Measurements from ENCODE around the gene BICD2. TPM values are rescaled to one million over a fixed set of nuclear protein-coding genes. Genes with fewer than 3 reads are reported as not detected.

BICD2 gene
- total RNA-seq, 4 donors from 2014 or later, result 15.7 to 29.3 (median 19.7) TPM

GRCh38 chr9:92790542-92791527, 26.2 kb upstream of the BICD2 start:
- intact Hi-C loops (cut with DNase I; ENCODE audit: low total_unique reads) (loop anchor here (2.0 kb wide), 1 partner anchor 74 kb away; no protein-coding TSS in a partner anchor), in situ Hi-C loops (cut with MboI; ENCODE audit: low pct_ligation_motif_present in 1 of 4, low pct_unique_long_range_greater_than_20kb in 1 of 4, low sequenced_read_pairs in 3 of 4) (loop anchor here in 2 of 4 donors (5.0 to 25.0 kb wide), 3 partner anchors 74 to 654 kb away; partner anchors contain the start of genes CENPP (in 1 of the 2) and NOL8 (in 1 of the 2))
- Histone ChIP-seq H3K27me3 (peaks cover 14% of the 10 kb centered on the region), H3K27ac (no peak overlapping the region), H3K4me3 (no peak overlapping the region), H3K9me3 (no peaks in the 10 kb centered on the region), H3K36me3 (no peaks in the 10 kb centered on the region), H3K4me1 (no peaks in the 10 kb centered on the region)
- DNase-seq, result peak; percentile 85
- TF ChIP-seq CTCF (IDR thresholded peaks at IDR 0.05), result peak; percentile 80 to 91 (median 86)
- no peak for TF ChIP-seq POLR2AphosphoS5 (IDR thresholded peaks at IDR 0.05)
- 35 to 39% methylated on average over 9 to 13 of the region's 13 CpGs for WGBS, 2 donors (ENCODE audit: low coverage in 1 of 2)

GRCh38 chr9:92786298-92786697, 21.7 kb upstream of the BICD2 start:
- intact Hi-C loops (cut with DNase I; ENCODE audit: low total_unique reads) (no loop called here), in situ Hi-C loops (cut with MboI; ENCODE audit: low pct_ligation_motif_present in 1 of 4, low pct_unique_long_range_greater_than_20kb in 1 of 4, low sequenced_read_pairs in 3 of 4) (loop anchor here in 1 of 4 donors (25.0 kb wide), 2 partner anchors 449 to 649 kb away; partner anchors contain the start of genes CENPP and NOL8)
- Histone ChIP-seq H3K4me3 (no peak overlapping the region), H3K4me1 (no peaks in the 10 kb centered on the region), H3K36me3 (no peaks in the 10 kb centered on the region), H3K27me3 (peaks cover 5% of the 10 kb centered on the region), H3K9me3 (no peaks in the 10 kb centered on the region), H3K27ac (no peak overlapping the region)
- DNase-seq, result no peak
- TF ChIP-seq POLR2A (IDR thresholded peaks at IDR 0.05) (no peak), POLR2AphosphoS5 (IDR thresholded peaks at IDR 0.05) (no peak), CTCF (IDR thresholded peaks at IDR 0.05) (no peak), EP300 (IDR thresholded peaks at IDR 0.05; ENCODE audit: low read depth) (no peak)
- 88 to 90% methylated on average over 1 of the region's 1 CpG for WGBS, 2 donors (ENCODE audit: low coverage in 1 of 2)

GRCh38 chr9:92781899-92782298, 17.3 kb upstream of the BICD2 start:
- 83 to 90% methylated on average over 1 to 2 of the region's 2 CpGs for WGBS, 2 donors (ENCODE audit: low coverage in 1 of 2)
- Histone ChIP-seq H3K9me3 (no peaks in the 10 kb centered on the region), H3K36me3 (no peaks in the 10 kb centered on the region), H3K27ac (no peak overlapping the region), H3K4me1 (no peaks in the 10 kb centered on the region), H3K4me3 (no peak overlapping the region), H3K27me3 (peaks cover 8% of the 10 kb centered on the region)
- in situ Hi-C loops (cut with MboI; ENCODE audit: low pct_ligation_motif_present in 1 of 4, low pct_unique_long_range_greater_than_20kb in 1 of 4, low sequenced_read_pairs in 3 of 4) (loop anchor here in 2 of 4 donors (5.0 to 25.0 kb wide), 3 partner anchors 65 to 645 kb away; partner anchors contain the start of genes CENPP (in 1 of the 2) and NOL8 (in 1 of the 2)), intact Hi-C loops (cut with DNase I; ENCODE audit: low total_unique reads) (no loop called here)
- TF ChIP-seq POLR2AphosphoS5 (IDR thresholded peaks at IDR 0.05), result no peak
- DNase-seq, result no peak

GRCh38 chr9:92780206-92780605, 15.6 kb upstream of the BICD2 start:
- Histone ChIP-seq H3K4me1 (no peaks in the 10 kb centered on the region), H3K4me3 (no peak overlapping the region), H3K36me3 (no peaks in the 10 kb centered on the region), H3K27ac (no peak overlapping the region), H3K27me3 (peaks cover 8% of the 10 kb centered on the region), H3K9me3 (no peaks in the 10 kb centered on the region)
- no peak for DNase-seq
- in situ Hi-C loops (cut with MboI; ENCODE audit: low pct_ligation_motif_present in 1 of 4, low pct_unique_long_range_greater_than_20kb in 1 of 4, low sequenced_read_pairs in 3 of 4), result loop anchor here in 2 of 4 donors (5.0 to 25.0 kb wide), 3 partner anchors 63 to 643 kb away; partner anchors contain the start of genes CENPP (in 1 of the 2) and NOL8 (in 1 of the 2)
- no peak for TF ChIP-seq POLR2AphosphoS5 (IDR thresholded peaks at IDR 0.05)
- TF ChIP-seq EP300 (IDR thresholded peaks at IDR 0.05; ENCODE audit: low read depth), result no peak
- TF ChIP-seq POLR2A (IDR thresholded peaks at IDR 0.05), result no peak
- TF ChIP-seq CTCF (IDR thresholded peaks at IDR 0.05), result no peak
- intact Hi-C loops (cut with DNase I; ENCODE audit: low total_unique reads), result no loop called here
